Measurements from ENCODE around the gene DGCR2.

DNA sequence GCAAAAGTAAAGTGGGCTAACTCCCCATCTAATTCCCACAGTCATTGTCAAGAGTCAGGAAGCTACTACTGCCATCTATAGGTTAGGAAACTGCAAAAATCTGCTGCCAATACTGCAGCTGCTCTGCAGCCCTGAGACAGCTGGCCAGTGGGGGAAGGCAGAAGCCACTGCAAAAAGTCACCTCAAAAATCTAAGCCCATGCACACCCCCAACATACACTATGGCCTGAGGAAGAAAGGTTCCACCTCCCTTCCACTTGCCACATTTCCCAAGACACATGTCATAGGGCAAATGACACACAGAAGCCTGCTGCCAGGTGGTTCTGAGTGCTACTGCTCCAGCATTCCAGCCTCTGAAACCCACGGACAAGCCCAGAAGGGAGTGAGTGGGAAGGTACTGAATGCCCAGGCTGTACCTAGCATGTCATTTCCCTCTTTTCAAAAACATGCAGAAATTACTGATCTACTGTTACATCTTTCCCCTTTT lies 36.9 kb downstream of the DGCR2 start:
- TF ChIP-seq, protein P1, sequence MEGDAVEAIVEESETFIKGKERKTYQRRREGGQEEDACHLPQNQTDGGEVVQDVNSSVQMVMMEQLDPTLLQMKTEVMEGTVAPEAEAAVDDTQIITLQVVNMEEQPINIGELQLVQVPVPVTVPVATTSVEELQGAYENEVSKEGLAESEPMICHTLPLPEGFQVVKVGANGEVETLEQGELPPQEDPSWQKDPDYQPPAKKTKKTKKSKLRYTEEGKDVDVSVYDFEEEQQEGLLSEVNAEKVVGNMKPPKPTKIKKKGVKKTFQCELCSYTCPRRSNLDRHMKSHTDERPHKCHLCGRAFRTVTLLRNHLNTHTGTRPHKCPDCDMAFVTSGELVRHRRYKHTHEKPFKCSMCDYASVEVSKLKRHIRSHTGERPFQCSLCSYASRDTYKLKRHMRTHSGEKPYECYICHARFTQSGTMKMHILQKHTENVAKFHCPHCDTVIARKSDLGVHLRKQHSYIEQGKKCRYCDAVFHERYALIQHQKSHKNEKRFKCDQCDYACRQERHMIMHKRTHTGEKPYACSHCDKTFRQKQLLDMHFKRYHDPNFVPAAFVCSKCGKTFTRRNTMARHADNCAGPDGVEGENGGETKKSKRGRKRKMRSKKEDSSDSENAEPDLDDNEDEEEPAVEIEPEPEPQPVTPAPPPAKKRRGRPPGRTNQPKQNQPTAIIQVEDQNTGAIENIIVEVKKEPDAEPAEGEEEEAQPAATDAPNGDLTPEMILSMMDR (IDR thresholded peaks at IDR 0.05) = no peak
- TF ChIP-seq POLR2A (IDR thresholded peaks at IDR 0.05) = no peak
- TF ChIP-seq POLR2AphosphoS5 (IDR thresholded peaks at IDR 0.05) = no peak
